Activated gamma-delta T cell (primary cell): ENCODE results near the gene PSMC1.

Experiments used
- DNase-seq: peaks from one replicate; lab custom pipeline; 2025; lab: John Stamatoyannopoulos, UW

The PSMC1 gene

GRCh38 chr14:90276646-90277367, 20.5 kb downstream of the PSMC1 start:
- no peak for DNase-seq

DNA sequence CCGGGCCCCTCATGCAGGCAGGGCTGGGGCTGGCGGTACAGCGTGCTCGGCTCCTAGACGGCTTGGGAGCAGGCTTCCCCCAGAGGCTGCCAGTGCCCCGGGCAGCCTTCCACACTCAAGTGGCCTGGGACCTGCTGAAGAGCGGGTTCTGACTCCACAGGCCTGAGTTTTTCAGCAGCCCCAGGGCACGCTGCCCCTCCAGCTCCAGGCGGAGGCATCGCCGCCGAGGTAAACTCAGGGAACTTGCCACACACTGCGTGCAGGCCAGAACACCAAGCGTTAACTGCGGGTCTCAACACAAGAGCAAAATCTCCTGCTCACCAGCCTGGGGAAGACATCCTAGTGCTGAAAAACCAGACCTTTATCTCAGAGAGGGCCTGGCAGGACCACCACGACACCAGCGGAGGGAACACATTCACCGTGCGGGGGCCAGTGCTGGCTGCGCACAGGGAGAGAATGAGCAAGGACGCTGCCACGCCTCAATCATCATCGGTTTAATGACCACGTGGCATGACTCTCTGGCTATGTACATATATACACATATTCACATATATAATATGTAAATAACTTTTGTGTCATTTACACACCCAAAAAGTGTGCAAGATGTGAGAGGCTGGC, 21.3 kb downstream of the PSMC1 start:
- DNase-seq = no peak

DNA sequence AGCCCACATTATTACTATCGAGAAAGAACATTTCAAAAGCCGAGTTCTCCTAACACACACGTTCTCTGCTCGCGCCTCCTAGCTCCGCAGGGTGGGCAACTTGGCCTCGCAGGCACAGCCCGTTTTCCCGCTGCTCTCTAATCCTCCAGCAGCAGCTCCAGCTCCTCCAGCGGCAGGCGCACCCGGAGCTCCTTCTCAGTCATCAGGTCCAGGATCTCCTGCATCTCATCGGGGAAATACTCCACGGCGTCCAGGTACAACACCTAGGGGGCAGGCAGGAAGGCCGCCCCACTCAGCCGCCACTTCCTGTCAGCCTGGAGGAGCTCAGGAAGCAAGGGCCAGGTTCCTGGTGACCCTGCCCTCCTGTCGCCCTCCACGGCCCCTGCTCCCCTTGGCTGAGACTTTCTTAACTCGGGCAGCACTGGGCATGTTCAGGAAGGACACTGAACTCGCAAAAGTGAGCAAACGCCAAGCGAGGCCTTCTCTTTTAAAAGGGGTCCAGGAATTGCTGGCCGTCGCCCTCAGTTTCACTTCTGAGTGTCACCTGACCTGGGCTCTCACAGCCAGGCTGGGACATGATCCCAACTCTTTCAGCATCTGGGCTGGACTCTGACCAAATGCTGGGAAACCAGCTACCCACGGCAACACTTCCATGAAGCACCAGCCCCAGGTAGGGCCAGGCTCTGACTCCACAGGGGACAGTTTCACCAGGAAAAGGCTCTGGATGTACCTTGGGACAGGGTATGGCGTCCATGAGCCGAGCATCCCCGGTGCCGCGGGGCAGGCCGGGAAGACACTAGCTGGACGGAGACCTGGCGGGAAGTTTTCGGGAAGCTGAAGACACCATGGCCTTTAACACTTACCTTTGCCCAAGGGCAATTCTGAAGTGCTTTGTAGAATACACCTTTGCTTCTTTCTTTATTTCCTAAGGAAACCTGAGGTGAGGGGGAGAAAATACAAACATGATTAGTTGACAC, 22.1 kb downstream of the PSMC1 start:
- no peak for DNase-seq

DNA sequence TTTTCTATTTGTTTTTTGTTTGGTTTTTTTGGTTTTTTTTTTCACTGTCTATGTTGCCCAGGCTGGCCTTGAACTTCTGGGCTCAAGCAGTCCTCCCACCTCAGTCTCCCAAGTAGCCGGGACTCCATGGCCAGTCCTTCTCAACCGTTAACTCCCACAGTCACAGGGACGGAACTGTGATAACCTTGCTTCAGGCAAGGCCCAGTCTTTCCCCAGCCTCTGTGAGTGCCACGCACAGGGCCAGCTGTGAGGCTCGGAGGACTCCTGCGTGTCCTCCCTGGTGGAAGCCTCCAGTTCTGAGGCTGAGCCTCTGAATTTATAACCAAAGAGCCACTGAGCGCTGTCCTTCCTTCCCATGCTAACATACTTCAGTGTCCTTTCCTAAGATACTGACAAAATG, 23.7 kb downstream of the PSMC1 start:
- DNase-seq = no peak

- no peak for DNase-seq
Measured at GRCh38 chr14:90281261-90281660, 24.9 kb downstream of the PSMC1 start.

DNA sequence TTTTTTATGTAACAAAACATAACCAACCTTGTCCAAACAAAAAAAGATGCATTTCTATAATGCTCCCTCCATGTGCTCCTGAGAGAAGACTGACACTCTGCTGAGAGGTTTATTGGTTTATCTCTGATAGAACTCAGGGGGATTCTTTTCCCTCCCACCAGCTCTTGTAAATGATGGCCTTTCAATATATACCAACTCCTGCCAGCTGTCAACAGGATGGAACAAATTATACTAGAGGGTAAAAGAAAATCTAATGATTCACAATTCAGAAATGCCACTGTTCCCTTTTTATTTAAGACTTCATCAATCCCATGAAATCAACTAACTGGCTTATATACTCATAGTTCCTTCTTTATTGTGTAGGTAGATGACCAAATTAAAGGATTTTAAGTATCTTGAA, 25.4 kb downstream of the PSMC1 start:
- no peak for DNase-seq

DNA sequence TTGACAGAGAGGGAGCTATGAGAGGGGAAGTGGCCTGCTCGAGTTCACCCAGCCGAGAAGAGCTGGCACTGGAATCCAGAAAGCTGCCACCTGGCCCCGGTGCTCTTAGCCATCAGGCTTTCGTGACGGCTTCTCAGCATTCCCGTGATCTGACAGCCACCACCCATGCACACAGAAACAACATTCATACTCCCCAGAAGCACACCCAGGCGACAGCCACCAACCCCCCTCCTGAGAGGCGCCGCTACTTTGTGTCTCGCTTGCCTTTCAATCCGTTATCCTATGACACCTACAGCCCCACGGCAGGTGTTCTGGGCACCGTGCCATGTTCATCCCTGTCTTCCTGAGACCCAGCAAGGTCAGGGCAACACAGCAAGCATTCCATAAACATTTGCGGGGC, 31.4 kb downstream of the PSMC1 start:
- no peak for DNase-seq

DNA sequence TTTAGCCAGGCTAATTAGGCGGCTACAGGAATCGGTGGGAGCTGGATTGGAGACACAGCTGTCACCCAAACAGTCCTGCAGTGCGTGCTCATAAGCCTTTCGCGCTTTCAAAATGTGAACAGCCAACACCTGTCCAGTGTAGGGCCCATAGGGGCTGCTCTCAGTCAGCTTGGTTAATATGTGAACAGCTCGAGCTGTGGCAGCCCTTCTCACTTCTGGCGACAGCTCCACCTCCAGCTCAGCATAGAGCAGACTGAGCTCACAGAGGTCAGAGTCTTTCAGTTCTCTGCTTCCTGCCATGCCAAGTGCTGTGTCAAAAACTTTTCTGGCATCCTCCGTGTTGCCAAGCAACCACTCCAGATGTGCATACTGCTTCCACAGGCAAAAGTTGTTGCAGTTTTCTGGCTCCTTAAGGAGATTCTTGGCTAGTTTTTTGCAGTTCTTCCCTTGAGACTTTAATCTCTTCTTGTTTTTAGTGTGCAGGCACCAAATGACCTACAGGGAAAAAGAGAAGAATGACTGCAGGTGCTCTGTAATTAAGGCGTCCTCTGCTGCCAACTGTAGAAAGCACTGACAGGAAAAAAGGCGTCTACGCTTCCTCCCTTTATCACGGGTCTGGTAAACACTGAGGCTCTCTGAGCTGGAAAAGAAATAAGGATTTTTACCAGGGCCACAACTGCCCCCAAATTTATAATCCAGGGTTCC, 32.5 kb downstream of the PSMC1 start:
- no peak for DNase-seq

DNA sequence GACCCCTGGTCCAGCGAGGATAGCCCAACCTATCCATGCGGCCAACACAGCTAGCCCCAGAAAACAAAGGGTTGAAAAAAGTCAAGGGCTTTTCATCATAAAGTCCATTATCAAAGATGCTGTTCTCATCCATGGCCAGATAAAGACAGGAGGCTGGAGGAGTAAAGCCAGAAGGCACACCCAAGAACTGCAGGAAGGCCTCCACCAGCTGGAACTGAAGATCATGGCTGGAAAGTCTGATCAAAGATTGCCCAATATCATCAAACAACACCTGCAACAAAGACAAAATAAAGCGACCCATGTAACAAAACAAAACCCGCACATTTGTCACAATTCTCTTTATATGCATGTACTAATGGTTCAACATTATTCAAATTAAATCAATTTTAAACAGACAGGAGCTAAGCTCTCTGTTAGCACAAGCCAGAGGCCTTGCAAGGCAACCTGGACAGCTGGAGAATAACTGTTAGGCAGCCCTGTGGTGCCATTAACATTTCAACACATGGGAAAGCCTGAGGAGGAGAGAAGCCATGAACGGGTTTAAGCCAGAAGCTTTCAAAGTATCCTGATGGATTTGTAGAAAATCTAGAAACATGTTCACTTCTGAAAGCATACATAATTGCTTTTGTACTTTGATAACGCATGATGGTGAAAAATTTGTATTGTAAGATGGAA, 34.1 kb downstream of the PSMC1 start:
- DNase-seq = no peak

- no peak for DNase-seq
Measured at GRCh38 chr14:90291699-90292098, 35.3 kb downstream of the PSMC1 start.

- DNase-seq = no peak
Measured at GRCh38 chr14:90293766-90294730, 37.7 kb downstream of the PSMC1 start.

GRCh38 chr14:90294872-90295271, 38.5 kb downstream of the PSMC1 start:
- DNase-seq = no peak

GRCh38 chr14:90295870-90296516, 39.6 kb downstream of the PSMC1 start:
- no peak for DNase-seq

DNA sequence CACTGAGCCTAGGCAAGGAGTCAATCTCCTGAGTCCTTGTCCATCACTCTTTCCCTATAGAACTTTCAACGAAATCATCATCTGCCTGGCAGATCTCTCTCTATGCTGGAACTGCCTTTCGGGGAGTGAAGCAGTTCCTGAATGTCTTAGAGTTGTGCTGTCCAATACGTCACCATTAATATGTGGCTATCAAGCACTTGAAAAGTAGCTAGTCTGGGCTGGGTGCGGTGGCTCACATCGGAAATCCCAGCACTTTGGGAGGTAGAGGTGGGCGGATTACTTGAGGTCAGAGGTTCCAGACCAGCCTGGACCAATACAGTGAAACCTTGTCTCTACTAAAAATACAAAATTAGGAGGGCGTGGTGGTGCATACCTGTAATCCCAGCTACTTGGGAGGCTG, 40.3 kb downstream of the PSMC1 start:
- DNase-seq = no peak

DNA sequence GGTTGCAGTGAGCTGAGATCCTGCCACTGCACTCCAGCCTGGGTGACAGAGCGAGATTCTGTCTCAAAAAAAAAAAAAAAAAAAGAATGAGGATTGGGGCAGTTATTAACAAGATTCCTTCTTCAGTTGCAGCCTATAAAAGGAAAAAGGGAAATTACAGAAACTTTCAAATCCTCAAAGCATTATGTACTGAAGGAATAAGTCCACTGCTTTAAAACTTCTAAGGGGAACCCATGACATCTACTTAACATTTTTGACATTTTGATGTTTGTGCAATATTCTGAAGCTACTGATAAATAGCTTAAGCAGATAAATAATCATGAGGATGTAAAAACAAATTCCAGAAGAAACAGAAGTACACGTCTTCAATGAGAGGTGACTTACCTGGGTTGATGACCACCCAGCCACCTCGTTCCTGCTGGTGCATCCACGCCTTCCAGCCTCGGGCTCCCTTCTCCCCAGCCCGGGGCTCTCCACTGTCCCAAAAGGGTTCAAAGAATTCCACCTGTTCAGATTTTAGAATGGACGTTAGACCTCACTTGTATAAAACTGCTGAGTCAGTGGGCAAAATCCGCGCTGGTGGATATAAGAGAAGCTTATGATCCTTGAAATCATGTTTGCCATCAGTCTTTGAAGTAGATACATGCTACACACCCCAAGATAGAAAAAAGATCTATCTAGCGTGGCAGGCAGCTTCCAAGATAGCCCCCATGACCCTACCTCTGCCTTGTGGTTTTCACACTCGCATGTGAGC, 41.7 kb downstream of the PSMC1 start:
- no peak for DNase-seq

- DNase-seq = no peak
Measured at GRCh38 chr14:90299408-90299807, 43.1 kb downstream of the PSMC1 start.

GRCh38 chr14:90300611-90301047, 44.3 kb downstream of the PSMC1 start:
- no peak for DNase-seq

DNA sequence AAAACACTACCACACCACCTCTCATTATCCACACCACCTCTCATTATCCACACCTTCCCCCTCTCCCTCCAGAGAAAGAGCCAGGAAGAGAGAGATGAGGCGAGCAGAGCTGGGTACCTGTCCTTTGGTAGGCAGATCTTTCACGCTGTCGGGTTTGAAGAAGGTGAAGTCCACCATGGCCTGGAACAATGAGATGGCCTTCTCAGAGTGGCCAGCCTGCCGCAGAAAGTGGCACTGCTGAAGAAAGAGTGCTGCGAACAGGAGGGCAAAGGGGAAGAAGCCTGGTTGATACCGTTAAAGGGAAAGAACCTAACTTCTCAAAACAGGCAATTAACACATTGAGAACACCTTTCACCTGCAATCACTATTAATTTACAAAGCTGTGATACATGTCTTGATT, 44.8 kb downstream of the PSMC1 start:
- DNase-seq = no peak

GRCh38 chr14:90301668-90302090, 45.3 kb downstream of the PSMC1 start:
- DNase-seq = no peak
